ENCODE measurements around the gene NPHP4.

Gene NPHP4

DNA sequence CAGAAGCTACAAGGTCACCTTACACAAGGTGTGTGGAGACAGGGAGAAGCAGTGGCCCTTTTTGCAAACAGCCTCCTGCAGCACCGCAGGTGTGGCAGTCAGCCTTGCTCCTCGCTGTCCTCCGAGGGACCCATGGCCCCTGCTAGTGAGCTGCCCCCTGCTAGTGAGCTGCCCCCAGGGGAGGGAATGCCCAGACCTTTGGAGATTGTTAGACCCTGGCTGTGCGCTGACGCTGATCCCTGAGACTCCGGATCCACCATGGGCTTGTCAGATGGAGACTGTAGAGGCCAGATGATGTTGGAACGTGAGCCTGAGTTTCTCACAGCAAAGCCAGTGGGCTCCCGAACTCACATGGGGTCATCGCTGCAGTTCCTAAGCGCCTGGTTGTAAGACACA is 172.2 kb downstream of the NPHP4 start:
- in situ Hi-C loops (cut with MboI; ENCODE audit: low sequenced_read_pairs), result no loop called here

DNA sequence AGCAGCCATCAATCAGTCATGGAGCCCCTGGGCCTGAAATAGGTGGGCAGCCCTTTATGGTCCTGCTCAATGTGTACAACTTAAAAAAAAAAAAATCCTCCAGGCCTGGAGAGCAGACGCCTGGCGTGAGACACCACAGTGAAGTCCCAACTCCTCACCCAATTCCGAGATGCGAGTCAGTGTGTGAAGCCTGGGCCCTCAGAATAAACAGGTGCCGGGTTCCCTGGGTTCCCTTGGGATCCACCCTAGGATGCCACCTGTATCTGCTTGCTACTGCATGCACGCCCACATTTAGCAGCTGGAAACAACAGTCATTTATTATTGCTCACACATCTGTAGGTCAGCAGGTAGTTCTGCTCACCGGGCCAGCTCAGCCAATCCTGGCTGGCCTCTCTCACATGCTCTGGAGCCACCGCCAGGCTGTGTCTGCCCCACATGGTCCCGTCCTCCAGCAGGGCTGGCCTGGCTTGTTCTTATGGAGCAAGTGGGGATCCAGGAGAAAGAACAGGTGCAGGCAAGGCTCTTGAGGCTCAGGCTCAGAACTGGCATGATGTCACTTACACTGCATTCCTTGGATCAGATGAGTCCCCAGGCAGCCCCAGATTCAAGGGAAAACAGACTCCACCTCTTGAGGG is 172.7 kb downstream of the NPHP4 start:
- in situ Hi-C loops (cut with MboI; ENCODE audit: low sequenced_read_pairs), result no loop called here

DNA sequence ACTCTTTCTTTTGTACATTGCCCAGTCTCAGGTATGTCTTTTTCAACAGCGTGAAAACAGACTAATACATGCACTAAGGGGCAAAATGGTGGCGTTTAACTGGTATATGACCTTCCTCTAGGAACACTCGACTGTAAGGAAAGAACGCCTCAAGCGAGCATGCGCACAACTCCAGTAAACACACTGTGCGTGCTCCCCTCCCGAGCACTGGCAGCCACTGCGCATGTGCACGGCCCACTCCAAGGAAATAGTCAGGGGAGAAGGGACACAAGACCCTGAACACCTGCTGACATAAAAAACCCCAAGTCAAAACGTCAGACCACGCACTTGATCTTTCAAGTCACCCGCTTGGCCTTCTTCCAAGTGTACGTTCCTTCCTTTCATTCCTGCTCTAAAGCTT is 173.5 kb downstream of the NPHP4 start:
- in situ Hi-C loops (cut with MboI; ENCODE audit: low sequenced_read_pairs), result no loop called here

DNA sequence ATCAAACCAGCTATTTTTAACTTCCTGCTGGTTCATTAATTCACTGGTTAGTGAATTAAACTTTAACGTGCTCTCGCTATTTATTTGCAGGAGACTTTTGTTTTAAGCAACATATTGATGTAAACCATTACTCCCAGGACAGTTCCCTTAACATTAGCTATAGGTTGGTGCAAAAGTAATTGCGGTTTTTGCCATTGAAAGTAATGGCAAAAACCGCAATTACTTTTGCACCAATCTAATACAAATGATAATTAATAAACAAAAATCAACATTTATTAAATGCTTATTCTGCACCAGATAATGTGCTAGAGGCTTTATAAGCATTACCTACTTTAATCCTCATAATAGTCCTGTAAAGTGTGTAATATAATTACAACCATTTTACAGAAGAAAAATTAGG is 176.5 kb downstream of the NPHP4 start:
- in situ Hi-C loops (cut with MboI; ENCODE audit: low sequenced_read_pairs), result no loop called here

DNA sequence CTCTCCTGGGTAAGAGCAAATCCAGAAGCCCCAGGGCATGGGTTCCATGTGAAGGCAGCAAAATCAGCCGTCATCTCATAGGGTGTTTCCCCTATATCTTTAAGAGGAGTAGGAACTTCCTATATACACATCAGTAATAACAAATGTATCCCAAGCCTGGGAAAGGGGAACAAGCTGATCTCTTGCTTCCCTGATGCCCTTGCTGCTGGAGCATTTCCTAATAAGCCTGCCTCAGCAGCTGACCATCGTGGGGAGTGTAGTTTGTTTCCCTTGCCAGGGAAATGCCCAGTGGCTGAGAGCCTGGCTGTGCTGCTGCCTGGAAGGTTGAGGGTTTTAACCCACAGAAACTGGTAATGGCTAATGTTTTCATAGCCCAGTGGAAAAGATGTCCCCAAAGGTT is 177.0 kb downstream of the NPHP4 start:
- in situ Hi-C loops (cut with MboI; ENCODE audit: low sequenced_read_pairs), result no loop called here

DNA sequence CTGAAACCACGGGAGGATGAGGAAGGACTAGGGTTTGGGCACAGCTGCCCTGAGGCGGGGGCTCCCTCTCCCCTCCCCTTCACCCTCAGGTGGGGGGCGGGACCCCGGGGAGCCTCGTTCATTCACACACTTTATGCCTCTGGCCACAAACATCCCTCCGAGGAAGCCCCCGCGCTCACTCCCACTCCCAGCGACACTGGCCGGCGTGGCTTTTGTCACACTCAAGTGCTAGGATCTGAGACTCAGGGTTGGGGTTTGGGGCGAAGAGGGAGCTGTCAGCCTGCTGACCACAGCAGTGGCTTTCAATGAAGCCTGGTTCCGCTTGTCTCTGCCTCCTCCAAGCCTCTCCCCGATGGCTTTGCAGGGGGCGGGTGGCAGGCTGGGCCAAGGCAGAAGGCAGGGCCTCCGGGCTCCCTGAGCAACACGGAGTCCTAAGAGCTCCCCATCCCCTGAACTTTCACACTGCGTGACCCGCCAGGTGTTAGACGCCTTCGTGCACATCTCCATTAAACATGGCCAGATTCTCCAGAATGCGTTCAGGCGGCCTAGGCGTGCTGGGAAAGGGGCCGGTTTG is 178.1 kb downstream of the NPHP4 start:
- in situ Hi-C loops (cut with MboI; ENCODE audit: low sequenced_read_pairs), result no loop called here

DNA sequence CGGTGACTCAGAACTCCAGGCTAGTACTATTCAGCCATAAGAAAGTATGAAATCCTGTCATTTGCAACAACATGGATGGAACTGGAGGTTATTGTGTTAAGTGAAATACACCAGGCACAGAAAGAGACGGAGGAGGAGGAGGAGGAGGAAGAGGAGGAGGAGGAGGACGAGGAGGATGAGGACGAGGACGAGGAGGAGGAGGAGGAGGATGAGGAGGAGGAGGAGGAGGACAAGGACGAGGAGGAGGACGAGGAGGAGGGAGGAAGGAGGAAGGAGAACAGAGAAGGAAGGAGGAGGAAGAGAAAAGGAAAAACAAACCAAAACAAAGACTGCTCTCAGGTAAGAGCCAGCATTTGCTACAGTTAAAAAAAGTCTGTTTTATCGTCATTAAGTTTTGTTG is 178.7 kb downstream of the NPHP4 start:
- in situ Hi-C loops (cut with MboI; ENCODE audit: low sequenced_read_pairs), result no loop called here
